ENCODE measurements around the gene PHOX2A. TPM values are rescaled to one million over a fixed set of nuclear protein-coding genes. Genes with fewer than 3 reads are reported as not detected.
"Not testable (repeated sequence)": the region's sequence is repeated elsewhere in the genome, so short reads cannot be mapped to it uniquely, and the experiment has no call there.

The PHOX2A gene
- total RNA-seq, 6 experiments from 2014 or later = not detected

DNA sequence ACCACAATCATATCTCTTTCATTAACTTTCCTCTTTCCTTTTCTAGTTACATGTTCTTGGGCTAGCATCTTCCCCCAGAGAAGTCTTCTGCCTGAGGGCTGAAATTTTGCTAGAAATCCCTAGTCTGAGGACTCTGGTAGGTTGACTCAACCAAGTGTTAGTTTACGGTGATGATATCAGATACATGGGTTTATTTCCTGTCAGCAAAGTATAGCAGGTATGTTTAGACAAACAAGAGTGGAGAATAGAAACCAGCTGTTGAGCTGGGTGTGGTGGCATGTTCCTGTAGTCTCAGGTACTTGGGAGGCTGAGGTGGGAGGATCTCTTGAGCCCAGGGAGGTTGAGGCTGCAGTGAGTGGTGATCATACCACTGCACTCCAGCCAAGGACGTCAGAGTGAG is 40.8 kb downstream of the PHOX2A start:
- Mint-ChIP-seq H3K27me3 (ENCODE audit: insufficient read depth) (0 out of 2 replicates have a peak, but pooled peaks cover 3% of the 10 kb centered on the region), H3K9me3 (no peaks in the 10 kb centered on the region), H3K36me3 (ENCODE audit: low read depth) (no peaks in the 10 kb centered on the region), H3K4me3 (no peak overlapping the region), H3K4me1 (ENCODE audit: low read depth) (peaks cover 6% of the 10 kb centered on the region; the same call in 1 of the 2 replicates), H3K27ac (no peak overlapping the region)
- TF ChIP-seq CTCF (IDR thresholded peaks at IDR 0.05) = no peak
- no peak for DNase-seq

- H3K4me1 Mint-ChIP-seq (ENCODE audit: low read depth) = peaks cover 6% of the 10 kb centered on the region; the same call in 1 of the 2 replicates
- DNase-seq = no peak
- H3K27me3 Mint-ChIP-seq (ENCODE audit: insufficient read depth) = no peaks in the 10 kb centered on the region
- no peak overlapping the region for H3K4me3 Mint-ChIP-seq
- no peak for TF ChIP-seq CTCF (IDR thresholded peaks at IDR 0.05)
- no peaks in the 10 kb centered on the region for H3K36me3 Mint-ChIP-seq (ENCODE audit: low read depth)
- no peak overlapping the region for H3K27ac Mint-ChIP-seq
- no peaks in the 10 kb centered on the region for H3K9me3 Mint-ChIP-seq
Measured at GRCh38 chr11:72202571-72202970, 41.4 kb downstream of the PHOX2A start.

- not testable (repeated sequence) for H3K9me3 Mint-ChIP-seq; H3K4me1 Mint-ChIP-seq (ENCODE audit: low read depth); H3K4me3 Mint-ChIP-seq; H3K27ac Mint-ChIP-seq; DNase-seq; H3K36me3 Mint-ChIP-seq (ENCODE audit: low read depth); H3K27me3 Mint-ChIP-seq (ENCODE audit: insufficient read depth)
Measured at GRCh38 chr11:72201445-72201844, 42.5 kb downstream of the PHOX2A start.

- no peak for TF ChIP-seq CTCF (IDR thresholded peaks at IDR 0.05)
- DNase-seq = no peak
- no peak overlapping the region for H3K4me3 Mint-ChIP-seq
- H3K36me3 Mint-ChIP-seq (ENCODE audit: low read depth) = no peaks in the 10 kb centered on the region
- H3K27ac Mint-ChIP-seq = no peak overlapping the region
- H3K27me3 Mint-ChIP-seq (ENCODE audit: insufficient read depth) = no peaks in the 10 kb centered on the region
- H3K4me1 Mint-ChIP-seq (ENCODE audit: low read depth) = peaks cover 10% of the 10 kb centered on the region; the same call in 1 of the 2 replicates
- no peaks in the 10 kb centered on the region for H3K9me3 Mint-ChIP-seq
Measured at GRCh38 chr11:72195518-72196270, 48.3 kb downstream of the PHOX2A start.

DNA sequence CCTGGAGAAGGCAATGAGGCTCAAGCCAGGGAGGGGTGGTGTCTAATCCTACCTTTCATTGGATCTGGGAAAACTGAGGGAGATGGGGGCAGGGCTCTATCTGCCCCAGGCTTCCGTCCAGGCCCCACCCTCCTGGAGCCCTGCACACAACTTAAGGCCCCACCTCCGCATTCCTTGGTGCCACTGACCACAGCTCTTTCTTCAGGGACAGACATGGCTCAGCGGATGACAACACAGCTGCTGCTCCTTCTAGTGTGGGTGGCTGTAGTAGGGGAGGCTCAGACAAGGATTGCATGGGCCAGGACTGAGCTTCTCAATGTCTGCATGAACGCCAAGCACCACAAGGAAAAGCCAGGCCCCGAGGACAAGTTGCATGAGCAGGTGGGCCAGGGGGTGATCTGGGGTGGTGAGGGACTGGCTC is 52.0 kb downstream of the PHOX2A start, which contains the start of gene FOLR1:
TSS of gene FOLR1 (plus strand) at position 180 of the 421 bp plus-strand sequence. CDS start at position 214, 34 bp downstream.
- Mint-ChIP-seq H3K9me3 (no peaks in the 10 kb centered on the region), H3K4me1 (ENCODE audit: low read depth) (0 out of 2 replicates have a peak, but pooled peaks cover 4% of the 10 kb centered on the region), H3K36me3 (ENCODE audit: low read depth) (no peaks in the 10 kb centered on the region), H3K27me3 (ENCODE audit: insufficient read depth) (no peaks in the 10 kb centered on the region; the same call in 1 of the 2 replicates), H3K27ac (no peak within 1 kb of the TSS), H3K4me3 (no peak within 1 kb of the TSS)
- TF ChIP-seq CTCF (IDR thresholded peaks at IDR 0.05) = no peak
- DNase-seq = no peak

- TF ChIP-seq CTCF (IDR thresholded peaks at IDR 0.05) = no peak
- Mint-ChIP-seq H3K9me3 (no peaks in the 10 kb centered on the region), H3K27ac (no peak overlapping the region), H3K4me1 (ENCODE audit: low read depth) (0 out of 2 replicates have a peak, but pooled peaks cover 4% of the 10 kb centered on the region), H3K4me3 (no peak overlapping the region), H3K27me3 (ENCODE audit: insufficient read depth) (no peaks in the 10 kb centered on the region; the same call in 1 of the 2 replicates), H3K36me3 (ENCODE audit: low read depth) (no peaks in the 10 kb centered on the region)
- no peak for DNase-seq
Measured at GRCh38 chr11:72190631-72191071, 53.3 kb downstream of the PHOX2A start.
